Measurements from ENCODE around the gene CYP11A1.

Gene CYP11A1

GRCh38 chr15:74343797-74344127 is 23.7 kb downstream of the CYP11A1 start:
- no peak overlapping the region for H3K4me3 Mint-ChIP-seq

GRCh38 chr15:74343127-74343796 is 24.2 kb downstream of the CYP11A1 start:
- H3K4me1 Mint-ChIP-seq, result peaks cover 21% of the 10 kb centered on the region
- TF ChIP-seq CTCF (IDR thresholded peaks at IDR 0.05), result no peak
- peaks cover 11% of the 10 kb centered on the region for H3K27me3 Mint-ChIP-seq (ENCODE audit: low read depth, poor library complexity)
- H3K36me3 Mint-ChIP-seq (ENCODE audit: low read depth), result no peaks in the 10 kb centered on the region
- no peak overlapping the region for H3K4me3 Mint-ChIP-seq
- no peak overlapping the region for H3K27ac Mint-ChIP-seq
- H3K9me3 Mint-ChIP-seq, result no peaks in the 10 kb centered on the region
- no peak for DNase-seq

More at GRCh38 chr15:74343797-74344127, 23.7 kb downstream of the CYP11A1 start:
- peaks cover 24% of the 10 kb centered on the region for H3K4me1 Mint-ChIP-seq
- TF ChIP-seq CTCF (IDR thresholded peaks at IDR 0.05), result no peak
- peaks cover 11% of the 10 kb centered on the region for H3K27me3 Mint-ChIP-seq (ENCODE audit: low read depth, poor library complexity)
- DNase-seq, result no peak
- no peaks in the 10 kb centered on the region for H3K36me3 Mint-ChIP-seq (ENCODE audit: low read depth)
- H3K9me3 Mint-ChIP-seq, result no peaks in the 10 kb centered on the region
- no peak overlapping the region for H3K27ac Mint-ChIP-seq

GRCh38 chr15:74340150-74340549 is 27.3 kb downstream of the CYP11A1 start:
- Mint-ChIP-seq H3K36me3 (ENCODE audit: low read depth) (no peaks in the 10 kb centered on the region), H3K27me3 (ENCODE audit: low read depth, poor library complexity) (peaks cover 16% of the 10 kb centered on the region), H3K9me3 (no peaks in the 10 kb centered on the region), H3K4me3 (no peak overlapping the region), H3K27ac (no peak overlapping the region), H3K4me1 (peaks cover 15% of the 10 kb centered on the region)
- no peak for TF ChIP-seq CTCF (IDR thresholded peaks at IDR 0.05)
- DNase-seq, result no peak

GRCh38 chr15:74339371-74339770 is 28.1 kb downstream of the CYP11A1 start:
- peaks cover under 1% of the 10 kb centered on the region for H3K9me3 Mint-ChIP-seq
- peaks cover 16% of the 10 kb centered on the region for H3K27me3 Mint-ChIP-seq (ENCODE audit: low read depth, poor library complexity)
- no peak for DNase-seq
- H3K27ac Mint-ChIP-seq, result no peak overlapping the region
- H3K4me1 Mint-ChIP-seq, result peaks cover 7% of the 10 kb centered on the region
- TF ChIP-seq CTCF (IDR thresholded peaks at IDR 0.05), result no peak
- no peak overlapping the region for H3K4me3 Mint-ChIP-seq
- no peaks in the 10 kb centered on the region for H3K36me3 Mint-ChIP-seq (ENCODE audit: low read depth)

- peaks cover 6% of the 10 kb centered on the region for H3K9me3 Mint-ChIP-seq
- H3K4me3 Mint-ChIP-seq, result no peak overlapping the region
- no peak for TF ChIP-seq CTCF (IDR thresholded peaks at IDR 0.05)
- H3K36me3 Mint-ChIP-seq (ENCODE audit: low read depth), result no peaks in the 10 kb centered on the region
- peaks cover 16% of the 10 kb centered on the region for H3K27me3 Mint-ChIP-seq (ENCODE audit: low read depth, poor library complexity)
- DNase-seq, result no peak
- peaks cover 5% of the 10 kb centered on the region for H3K4me1 Mint-ChIP-seq
- H3K27ac Mint-ChIP-seq, result no peak overlapping the region
These were observed 28.8 kb downstream of the CYP11A1 start for GRCh38 chr15:74338676-74339075.

- Mint-ChIP-seq H3K27me3 (ENCODE audit: low read depth, poor library complexity) (peaks cover 12% of the 10 kb centered on the region), H3K4me3 (no peak overlapping the region), H3K9me3 (peaks cover 7% of the 10 kb centered on the region), H3K4me1 (peaks cover 5% of the 10 kb centered on the region), H3K36me3 (ENCODE audit: low read depth) (no peaks in the 10 kb centered on the region), H3K27ac (no peak overlapping the region)
- no peak for DNase-seq
- TF ChIP-seq CTCF (IDR thresholded peaks at IDR 0.05), result no peak
These were observed 29.7 kb downstream of the CYP11A1 start for GRCh38 chr15:74337607-74338211.
